GM21367 (cell line): Measurements from ENCODE around the gene TIGD7.

ENCODE experiments used
- ATAC-seq: cut with Tn5 transposase; IDR thresholded peaks from one replicate; pipeline ENCODE4 v1.9.1; 2021; ENCODE audit not compliant: unreplicated experiment

The TIGD7 gene

GRCh38 chr16:3305109-3306068 is at the start of gene TIGD7, which contains the start of gene ZNF75A:
Gene TIGD7 (minus strand): TSS chr16:3305430. CDS start chr16:3300614, 4,816 bp downstream.
Gene ZNF75A (plus strand): TSS chr16:3305497. CDS start chr16:3308429, 2,932 bp downstream.
- peak; percentile 67 for ATAC-seq

GRCh38 chr16:3349175-3349574 is 43.9 kb upstream of the TIGD7 start:
- ATAC-seq = no peak

DNA sequence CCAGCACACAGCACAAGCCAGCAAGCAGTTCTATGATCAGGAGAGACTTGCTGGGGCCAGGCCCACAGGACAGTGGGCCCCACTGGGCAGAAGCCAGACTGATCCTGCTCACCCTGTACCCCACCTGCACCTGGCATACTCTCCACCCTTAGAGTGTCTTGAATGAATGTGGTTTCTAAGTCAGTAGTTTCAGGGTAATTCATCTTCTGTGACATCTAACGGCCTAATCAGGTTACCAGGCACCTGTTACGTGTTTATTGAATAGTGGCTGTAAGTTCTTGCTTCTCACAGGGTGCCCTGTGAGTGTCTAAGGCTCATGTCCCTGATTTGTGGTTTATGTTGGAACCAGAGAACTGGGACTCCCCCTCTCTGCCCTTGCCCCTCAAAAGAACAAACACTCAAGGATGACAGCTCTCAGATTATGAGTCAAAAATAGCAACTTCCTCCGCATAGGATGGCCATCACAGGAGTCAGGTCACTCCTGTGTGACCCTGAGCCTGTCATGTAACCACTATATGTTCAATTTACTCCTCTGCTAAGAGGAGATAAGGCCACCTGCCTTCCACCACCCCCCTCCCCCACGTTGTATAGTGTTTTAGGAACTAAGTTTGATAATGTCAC is 43.4 kb upstream of the TIGD7 start:
- ATAC-seq = no peak

- no peak for ATAC-seq
Observed at GRCh38 chr16:3347586-3347985, 42.4 kb upstream of the TIGD7 start.

GRCh38 chr16:3346041-3346440 is 40.8 kb upstream of the TIGD7 start:
- no peak for ATAC-seq

DNA sequence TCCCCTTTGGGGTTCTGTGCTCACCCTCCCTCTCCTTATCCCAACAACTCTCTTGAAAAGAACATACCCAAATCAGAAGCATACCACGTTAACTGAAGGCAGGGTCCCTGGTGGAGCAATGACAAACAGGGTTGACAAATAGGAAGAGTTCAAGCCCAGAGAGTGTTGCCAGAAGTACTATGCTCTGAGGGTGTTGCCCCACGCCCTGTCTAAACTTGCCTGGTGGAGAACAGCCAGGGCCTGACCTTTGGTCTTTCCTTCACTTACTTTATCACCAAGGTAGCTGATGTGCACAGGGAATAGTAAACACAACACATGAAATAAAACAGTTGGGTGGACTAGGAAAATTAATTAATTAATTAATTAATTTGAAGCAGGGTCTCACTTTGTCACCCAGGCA is 23.4 kb upstream of the TIGD7 start:
- no peak for ATAC-seq

GRCh38 chr16:3328104-3328503 is 22.9 kb upstream of the TIGD7 start:
- ATAC-seq = no peak

- ATAC-seq = no peak
Observed at GRCh38 chr16:3327514-3327913, 22.3 kb upstream of the TIGD7 start.

DNA sequence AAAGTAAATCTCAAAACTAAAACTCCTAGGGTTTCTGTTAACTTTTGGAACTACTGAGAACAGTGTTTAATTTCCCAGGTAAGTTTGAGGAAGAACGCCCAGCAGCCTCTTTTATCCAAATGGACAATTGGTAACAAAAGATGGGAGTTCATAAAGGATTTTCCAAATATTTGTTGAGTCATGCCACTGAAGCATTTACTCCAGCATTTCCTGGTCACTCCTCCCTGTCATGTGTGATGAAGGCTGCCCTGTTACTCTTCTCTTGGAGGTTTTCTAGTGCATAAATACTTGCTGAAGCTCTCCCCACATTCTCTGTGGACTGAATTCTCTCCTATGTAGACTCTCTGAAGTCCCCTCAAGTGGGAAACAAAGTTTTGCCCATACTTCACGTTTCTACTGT is 16.6 kb upstream of the TIGD7 start:
- no peak for ATAC-seq

DNA sequence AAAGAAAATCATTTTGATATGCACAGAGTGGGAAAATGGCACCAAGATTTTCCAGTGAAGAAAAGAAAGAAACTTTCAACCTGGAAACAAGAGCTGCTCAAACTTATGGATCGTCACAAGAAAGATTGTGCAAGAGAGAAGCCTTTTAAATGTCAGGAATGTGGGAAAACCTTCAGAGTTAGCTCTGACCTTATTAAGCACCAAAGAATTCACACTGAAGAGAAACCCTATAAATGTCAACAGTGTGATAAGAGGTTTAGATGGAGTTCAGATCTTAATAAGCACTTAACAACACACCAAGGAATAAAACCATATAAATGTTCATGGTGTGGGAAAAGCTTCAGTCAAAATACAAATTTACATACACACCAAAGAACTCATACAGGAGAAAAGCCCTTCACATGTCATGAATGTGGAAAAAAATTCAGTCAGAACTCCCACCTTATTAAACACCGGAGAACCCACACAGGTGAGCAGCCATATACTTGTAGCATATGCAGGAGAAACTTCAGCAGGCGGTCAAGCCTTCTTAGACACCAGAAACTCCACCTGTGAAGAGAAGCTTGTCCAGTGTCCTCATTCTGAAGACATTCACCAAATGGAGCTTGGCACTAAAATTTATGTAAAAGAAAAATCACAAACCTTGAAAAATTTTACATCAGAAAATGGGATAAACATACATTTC is 12.2 kb upstream of the TIGD7 start:
- ATAC-seq = no peak

DNA sequence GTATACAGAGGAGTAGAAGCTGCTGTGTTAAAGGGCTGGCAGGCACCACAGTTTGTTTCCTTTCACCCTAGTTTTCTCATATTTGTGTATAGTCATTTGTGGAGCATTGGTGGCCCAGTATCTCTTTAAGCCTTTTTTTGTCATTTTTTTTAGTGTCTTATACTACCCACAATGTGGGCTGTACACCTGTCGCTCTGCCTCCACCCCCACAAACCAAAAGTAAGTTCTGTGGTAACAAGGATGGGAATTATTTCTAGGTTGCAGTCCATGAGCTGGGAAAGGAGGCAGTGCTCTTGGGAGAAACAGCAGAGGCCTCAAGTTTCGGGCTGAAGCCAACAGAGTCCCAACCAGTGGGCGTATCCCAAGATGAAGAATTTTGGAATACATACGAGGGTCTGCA is 6.3 kb upstream of the TIGD7 start:
- ATAC-seq = no peak

DNA sequence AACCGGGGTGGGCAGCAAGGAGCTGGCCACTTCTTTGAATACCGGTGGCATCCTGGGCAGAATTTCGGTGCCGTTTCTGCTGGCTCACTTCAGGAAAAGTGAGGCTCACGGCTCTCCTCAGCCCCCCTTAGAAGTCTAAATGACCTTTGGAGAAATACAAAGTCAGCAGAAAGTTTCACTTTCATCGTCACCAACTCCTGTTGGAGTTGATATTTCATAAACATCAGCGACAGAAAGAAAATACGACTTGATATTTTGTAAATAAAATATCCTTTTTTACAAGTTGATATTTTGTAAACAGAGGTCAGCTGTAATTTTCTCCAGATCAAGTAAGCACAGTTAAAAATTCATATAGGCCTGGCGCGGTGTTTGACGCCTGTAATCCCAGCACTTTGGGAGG is 848 bp upstream of the TIGD7 start:
- no peak for ATAC-seq

DNA sequence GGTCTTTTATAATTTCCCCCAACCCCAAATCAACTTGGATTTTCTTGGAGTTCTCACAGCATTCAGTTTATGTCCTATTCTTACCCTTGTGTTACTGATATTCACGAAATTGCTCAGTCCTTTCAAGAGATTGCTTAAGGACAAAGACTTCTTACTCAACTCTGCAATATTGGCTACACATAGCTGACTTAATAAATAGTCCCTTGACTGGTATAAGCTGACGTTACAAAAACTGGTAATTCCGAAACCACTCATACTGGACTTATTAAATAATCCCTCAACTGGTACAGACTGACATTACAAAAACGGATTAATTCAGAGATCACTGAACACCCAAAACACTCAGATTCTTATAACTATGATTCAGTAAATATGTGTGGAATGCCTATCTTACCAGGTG is 860 bp downstream of the TIGD7 start:
- ATAC-seq = no peak

DNA sequence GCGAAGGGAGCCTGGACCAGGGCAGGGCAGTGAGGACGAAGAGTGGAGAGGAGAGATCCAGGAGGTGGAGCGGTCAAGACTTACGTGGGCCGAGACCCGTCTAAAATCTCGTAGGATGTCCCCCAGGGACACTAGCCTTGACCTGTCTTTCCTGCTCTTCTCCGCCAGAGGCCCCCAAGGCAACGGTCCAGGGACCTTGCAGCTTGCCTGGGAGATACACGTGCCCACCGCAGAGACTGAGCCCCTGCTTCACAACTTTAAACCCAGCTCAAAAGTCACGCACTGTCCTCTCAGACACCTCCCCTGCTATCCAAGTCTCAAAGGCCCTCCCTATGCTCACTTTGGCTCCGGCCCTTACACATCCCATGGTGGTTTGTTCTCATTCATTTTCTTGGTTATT is 9.4 kb downstream of the TIGD7 start:
- ATAC-seq = no peak

DNA sequence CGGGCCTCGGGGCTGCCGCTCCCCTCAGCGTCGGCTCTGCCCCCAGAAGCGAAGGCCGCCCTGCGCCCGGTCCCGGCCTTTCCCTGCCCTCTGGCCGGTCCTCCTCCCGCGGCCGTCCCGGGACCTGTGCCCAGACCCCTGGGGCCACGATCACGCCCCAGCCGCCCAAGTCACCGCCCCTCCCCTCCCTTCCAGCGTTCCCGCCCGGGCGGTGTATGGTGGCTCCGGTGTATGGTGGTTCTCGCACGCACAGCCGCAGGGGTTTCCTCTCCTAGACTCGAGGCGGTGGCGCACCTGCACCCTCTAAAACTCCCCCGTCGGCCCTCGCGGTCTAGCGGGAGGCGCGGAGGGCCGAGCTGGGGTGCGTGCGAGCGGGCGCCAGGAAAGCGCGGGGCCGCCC is 10.0 kb downstream of the TIGD7 start:
- no peak for ATAC-seq

- ATAC-seq = no peak
Observed at GRCh38 chr16:3292604-3293003, 12.6 kb downstream of the TIGD7 start.

- ATAC-seq = no peak
Observed at GRCh38 chr16:3289998-3290673, 15.1 kb downstream of the TIGD7 start.

GRCh38 chr16:3285131-3285530 is 20.1 kb downstream of the TIGD7 start:
- ATAC-seq = no peak

GRCh38 chr16:3283543-3284447 is 21.4 kb downstream of the TIGD7 start:
- ATAC-seq = peak; percentile 1
